Upper lobe of left lung (tissue), 4 donors: ENCODE measurements around the gene IL6.
"Not testable (repeated sequence)": the region's sequence is repeated elsewhere in the genome, so short reads cannot be mapped to it uniquely, and the experiment has no call there.

ENCODE experiments used
- CTCF ChIP-seq, 6 experiments: fragments of 450-650 bp in 4 of 6; fragments of 200-600 bp in 2 of 6; sonication (generic) in 2 of 6; IDR thresholded peaks; one replicate each; pipeline ENCODE4 v1.5.1; 2016 to 2019; ENCODE audit warnings: antibody characterized with exemption in 6 of 6
- EP300 ChIP-seq, 4 donors: sonication (generic); formaldehyde crosslinking; IDR thresholded peaks; one replicate each; pipeline ENCODE4 v1.5.1; 2017; ENCODE audit warnings: antibody characterized with exemption in 4 of 4, control low read depth in 2 of 4
- POLR2AphosphoS5 ChIP-seq, 2 donors: sonication (generic); formaldehyde crosslinking; IDR thresholded peaks; one replicate each; pipeline ENCODE4 v1.5.1; 2017; ENCODE audit warnings: antibody characterized with exemption in 2 of 2

GRCh38 chr7:22705874-22706273, 21.1 kb upstream of the IL6 start:
- not testable (repeated sequence) for TF ChIP-seq CTCF, POLR2AphosphoS5, EP300 (IDR thresholded peaks at IDR 0.05)
